GM12865 (cell line): Measurements from ENCODE around the gene SHANK3.

Experiments
- DNase-seq: peaks from one replicate; pipeline ENCODE4 v3.0.0; 2010; ENCODE audit warnings: low read depth
- H3K4me3 ChIP-seq: 2 replicates; pipeline ENCODE4 v1.5.1; 2011; ENCODE audit warnings: mild to moderate bottlenecking, low read depth, low read length, control low read depth
- CTCF ChIP-seq: IDR thresholded peaks from 2 replicates; pipeline ENCODE4 v1.5.1; 2011; ENCODE audit warnings: low read length, control low read depth, low read depth, inconsistent platforms; ENCODE audit not compliant: insufficient read depth; ENCODE audit errors: missing control alignments

SHANK3 gene

DNA sequence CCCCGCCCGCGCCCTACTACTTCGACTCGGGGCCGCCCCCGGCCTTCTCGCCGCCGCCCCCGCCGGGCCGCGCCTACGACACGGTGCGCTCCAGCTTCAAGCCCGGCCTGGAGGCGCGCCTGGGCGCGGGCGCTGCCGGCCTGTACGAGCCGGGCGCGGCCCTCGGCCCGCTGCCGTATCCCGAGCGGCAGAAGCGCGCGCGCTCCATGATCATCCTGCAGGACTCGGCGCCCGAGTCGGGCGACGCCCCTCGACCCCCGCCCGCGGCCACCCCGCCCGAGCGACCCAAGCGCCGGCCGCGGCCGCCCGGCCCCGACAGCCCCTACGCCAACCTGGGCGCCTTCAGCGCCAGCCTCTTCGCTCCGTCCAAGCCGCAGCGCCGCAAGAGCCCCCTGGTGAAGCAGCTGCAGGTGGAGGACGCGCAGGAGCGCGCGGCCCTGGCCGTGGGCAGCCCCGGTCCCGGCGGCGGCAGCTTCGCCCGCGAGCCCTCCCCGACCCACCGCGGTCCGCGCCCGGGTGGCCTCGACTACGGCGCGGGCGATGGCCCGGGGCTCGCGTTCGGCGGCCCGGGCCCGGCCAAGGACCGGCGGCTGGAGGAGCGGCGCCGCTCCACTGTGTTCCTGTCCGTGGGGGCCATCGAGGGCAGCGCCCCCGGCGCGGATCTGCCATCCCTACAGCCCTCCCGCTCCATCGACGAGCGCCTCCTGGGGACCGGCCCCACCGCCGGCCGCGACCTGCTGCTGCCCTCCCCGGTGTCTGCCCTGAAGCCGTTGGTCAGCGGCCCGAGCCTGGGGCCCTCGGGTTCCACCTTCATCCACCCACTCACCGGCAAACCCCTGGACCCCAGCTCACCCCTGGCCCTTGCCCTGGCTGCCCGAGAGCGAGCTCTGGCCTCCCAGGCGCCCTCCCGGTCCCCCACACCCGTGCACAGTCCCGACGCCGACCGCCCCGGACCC, 48.0 kb downstream of the SHANK3 start:
- no peak for DNase-seq
- H3K4me3 ChIP-seq: no peak overlapping the region
- no peak for TF ChIP-seq CTCF

DNA sequence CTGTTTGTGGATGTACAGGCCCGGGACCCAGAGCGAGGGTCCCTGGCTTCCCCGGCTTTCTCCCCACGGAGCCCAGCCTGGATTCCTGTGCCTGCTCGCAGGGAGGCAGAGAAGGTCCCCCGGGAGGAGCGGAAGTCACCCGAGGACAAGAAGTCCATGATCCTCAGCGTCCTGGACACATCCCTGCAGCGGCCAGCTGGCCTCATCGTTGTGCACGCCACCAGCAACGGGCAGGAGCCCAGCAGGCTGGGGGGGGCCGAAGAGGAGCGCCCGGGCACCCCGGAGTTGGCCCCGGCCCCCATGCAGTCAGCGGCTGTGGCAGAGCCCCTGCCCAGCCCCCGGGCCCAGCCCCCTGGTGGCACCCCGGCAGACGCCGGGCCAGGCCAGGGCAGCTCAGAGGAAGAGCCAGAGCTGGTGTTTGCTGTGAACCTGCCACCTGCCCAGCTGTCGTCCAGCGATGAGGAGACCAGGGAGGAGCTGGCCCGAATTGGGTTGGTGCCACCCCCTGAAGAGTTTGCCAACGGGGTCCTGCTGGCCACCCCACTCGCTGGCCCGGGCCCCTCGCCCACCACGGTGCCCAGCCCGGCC, 48.7 kb downstream of the SHANK3 start:
- DNase-seq: no peak
- H3K4me3 ChIP-seq: no peak overlapping the region
- no peak for TF ChIP-seq CTCF

GRCh38 chr22:50722048-50722701, 49.6 kb downstream of the SHANK3 start:
- DNase-seq: no peak
- no peak overlapping the region for H3K4me3 ChIP-seq
- no peak for TF ChIP-seq CTCF
